OCI-LY7 (cell line): ENCODE measurements around the gene GAP43.

Experiments used
- EZH2phosphoT487 ChIP-seq: fragments of 200-600 bp; sonication (generic); IDR thresholded peaks from 2 replicates; pipeline ENCODE4 v1.6.1; 2018; ENCODE audit warnings: low read depth, borderline replicate concordance, mild to moderate bottlenecking, mixed run types, antibody characterized with exemption, low read length, moderate library complexity, mixed read lengths
- TF ChIP-seq, protein P1 (sequence below): fragments of 200-600 bp; sonication (generic); conservative IDR thresholded peaks from 2 replicates; pipeline ENCODE4 v1.5.1; 2014; ENCODE audit warnings: mild to moderate bottlenecking, antibody characterized with exemption, low read length, moderate library complexity, mixed read lengths

DNA sequence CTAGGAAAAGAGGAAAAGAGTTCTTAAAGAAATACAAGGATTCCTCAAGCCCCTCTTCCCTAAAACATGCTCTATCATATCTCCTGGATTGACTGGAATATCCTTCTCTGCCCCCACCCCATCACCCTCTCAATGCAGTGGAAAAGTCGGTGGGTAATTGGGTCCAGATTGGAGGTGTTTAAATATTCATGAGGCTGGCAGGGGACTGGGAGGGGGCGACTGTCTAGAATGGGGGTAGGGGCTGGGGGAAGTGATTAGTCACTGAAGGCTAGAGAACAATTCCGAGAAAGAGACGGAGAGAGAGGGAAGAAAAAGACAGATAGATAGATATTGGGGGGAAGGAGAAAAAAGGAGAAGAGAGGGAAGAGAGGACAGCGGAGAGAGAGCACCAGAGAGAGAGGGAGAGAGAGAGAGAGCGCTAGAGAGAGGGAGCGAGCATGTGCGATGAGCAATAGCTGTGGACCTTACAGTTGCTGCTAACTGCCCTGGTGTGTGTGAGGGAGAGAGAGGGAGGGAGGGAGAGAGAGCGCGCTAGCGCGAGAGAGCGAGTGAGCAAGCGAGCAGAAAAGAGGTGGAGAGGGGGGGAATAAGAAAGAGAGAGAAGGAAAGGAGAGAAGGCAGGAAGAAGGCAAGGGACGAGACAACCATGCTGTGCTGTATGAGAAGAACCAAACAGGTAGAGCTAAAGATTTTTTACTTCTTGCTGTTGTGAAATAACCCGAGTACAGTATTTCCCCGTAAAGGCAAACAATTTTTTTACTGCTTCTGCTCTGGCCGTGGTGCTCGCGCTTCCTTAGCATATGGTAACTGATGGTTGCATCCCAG is at the start of gene GAP43:
- TF ChIP-seq, protein P1, sequence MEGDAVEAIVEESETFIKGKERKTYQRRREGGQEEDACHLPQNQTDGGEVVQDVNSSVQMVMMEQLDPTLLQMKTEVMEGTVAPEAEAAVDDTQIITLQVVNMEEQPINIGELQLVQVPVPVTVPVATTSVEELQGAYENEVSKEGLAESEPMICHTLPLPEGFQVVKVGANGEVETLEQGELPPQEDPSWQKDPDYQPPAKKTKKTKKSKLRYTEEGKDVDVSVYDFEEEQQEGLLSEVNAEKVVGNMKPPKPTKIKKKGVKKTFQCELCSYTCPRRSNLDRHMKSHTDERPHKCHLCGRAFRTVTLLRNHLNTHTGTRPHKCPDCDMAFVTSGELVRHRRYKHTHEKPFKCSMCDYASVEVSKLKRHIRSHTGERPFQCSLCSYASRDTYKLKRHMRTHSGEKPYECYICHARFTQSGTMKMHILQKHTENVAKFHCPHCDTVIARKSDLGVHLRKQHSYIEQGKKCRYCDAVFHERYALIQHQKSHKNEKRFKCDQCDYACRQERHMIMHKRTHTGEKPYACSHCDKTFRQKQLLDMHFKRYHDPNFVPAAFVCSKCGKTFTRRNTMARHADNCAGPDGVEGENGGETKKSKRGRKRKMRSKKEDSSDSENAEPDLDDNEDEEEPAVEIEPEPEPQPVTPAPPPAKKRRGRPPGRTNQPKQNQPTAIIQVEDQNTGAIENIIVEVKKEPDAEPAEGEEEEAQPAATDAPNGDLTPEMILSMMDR, result no peak
- no peak for TF ChIP-seq EZH2phosphoT487
